Activated CD4-positive, alpha-beta T cell treated with anti-CD3 and anti-CD28 coated beads, Interleukin-2, amount 50 U/mL, for 4 hours (primary cell): Measurements from ENCODE around the gene PODXL.

ENCODE experiments used
- DNase-seq, 2 experiments: peaks; one replicate each; pipeline ENCODE4 v3.0.0-alpha.2; 2020

PODXL gene

GRCh38 chr7:131563918-131564317 is 7.5 kb upstream of the PODXL start:
- DNase-seq: no peak

- no peak for DNase-seq
Observed at GRCh38 chr7:131562941-131563340, 6.5 kb upstream of the PODXL start.

- DNase-seq: no peak
Observed at GRCh38 chr7:131560061-131560460, 3.6 kb upstream of the PODXL start.

- DNase-seq: no peak
Observed at GRCh38 chr7:131557652-131558385, 1.4 kb upstream of the PODXL start.

GRCh38 chr7:131556909-131557651 is 652 bp upstream of the PODXL start:
- DNase-seq: no peak

GRCh38 chr7:131555552-131556052 is 826 bp downstream of the PODXL start:
- DNase-seq: peak in 1 of 2 experiments; percentile 2

- no peak for DNase-seq
Observed at GRCh38 chr7:131554880-131555516, 1.4 kb downstream of the PODXL start.

GRCh38 chr7:131553931-131554330 is 2.5 kb downstream of the PODXL start:
- DNase-seq: no peak

- no peak for DNase-seq
Observed at GRCh38 chr7:131552053-131552452, 4.4 kb downstream of the PODXL start.

- no peak for DNase-seq
Observed at GRCh38 chr7:131550846-131551245, 5.6 kb downstream of the PODXL start.

- DNase-seq: no peak
Observed at GRCh38 chr7:131548371-131548770, 8.1 kb downstream of the PODXL start.

- no peak for DNase-seq
Observed at GRCh38 chr7:131547589-131547988, 8.8 kb downstream of the PODXL start.

GRCh38 chr7:131546583-131547141 is 9.8 kb downstream of the PODXL start:
- DNase-seq: peak in 1 of 2 experiments; percentile 2

GRCh38 chr7:131546126-131546525 is 10.3 kb downstream of the PODXL start:
- DNase-seq: no peak

- no peak for DNase-seq
Observed at GRCh38 chr7:131544449-131545301, 11.8 kb downstream of the PODXL start.

GRCh38 chr7:131544021-131544420 is 12.4 kb downstream of the PODXL start:
- no peak for DNase-seq

- DNase-seq: no peak
Observed at GRCh38 chr7:131543298-131543697, 13.1 kb downstream of the PODXL start.

GRCh38 chr7:131540491-131541162 is 15.8 kb downstream of the PODXL start:
- no peak for DNase-seq

GRCh38 chr7:131538813-131539179 is 17.6 kb downstream of the PODXL start:
- DNase-seq: no peak

GRCh38 chr7:131538071-131538812 is 18.2 kb downstream of the PODXL start:
- no peak for DNase-seq

- DNase-seq: no peak
Observed at GRCh38 chr7:131537571-131537978, 18.9 kb downstream of the PODXL start.
